HG03108 (cell line): Measurements from ENCODE around the gene PUSL1.

Experiments
- ATAC-seq: cut with Tn5 transposase; IDR thresholded peaks from one replicate; pipeline ENCODE4 v1.9.1; 2021; ENCODE audit warnings: moderate library complexity; ENCODE audit not compliant: unreplicated experiment

The PUSL1 gene

GRCh38 chr1:1321477-1321876 is 13.1 kb downstream of the PUSL1 start:
- no peak for ATAC-seq

- no peak for ATAC-seq
These were observed 14.0 kb downstream of the PUSL1 start for GRCh38 chr1:1322418-1322817.

- ATAC-seq = no peak
These were observed 14.6 kb downstream of the PUSL1 start for GRCh38 chr1:1322952-1323351.

- ATAC-seq = peak; percentile 23
These were observed 15.7 kb downstream of the PUSL1 start for GRCh38 chr1:1324084-1324523.

- peak; percentile 67 for ATAC-seq
These were observed 16.3 kb downstream of the PUSL1 start, which contains the start of the genes CPTP and INTS11 for GRCh38 chr1:1324524-1325287. Gene CPTP, plus strand, starts transcription at chr1:1324802. Its CDS starts 2,109 bp downstream, at chr1:1326911. Gene INTS11, minus strand, starts transcription at chr1:1324660. Its CDS starts 52 bp downstream, at chr1:1324608.

GRCh38 chr1:1325288-1326074 is 17.1 kb downstream of the PUSL1 start:
- no peak for ATAC-seq

- ATAC-seq = no peak
These were observed 17.7 kb downstream of the PUSL1 start for GRCh38 chr1:1326075-1326605.

- no peak for ATAC-seq
These were observed 18.9 kb downstream of the PUSL1 start for GRCh38 chr1:1327291-1327690.

- no peak for ATAC-seq
These were observed 19.9 kb downstream of the PUSL1 start for GRCh38 chr1:1328254-1328653.

GRCh38 chr1:1329304-1330210 is 21.2 kb downstream of the PUSL1 start:
- ATAC-seq = no peak

GRCh38 chr1:1330366-1331067 is 22.1 kb downstream of the PUSL1 start:
- ATAC-seq = no peak

- ATAC-seq = no peak
These were observed 22.9 kb downstream of the PUSL1 start, which contains the start of gene TAS1R3 for GRCh38 chr1:1331068-1331965. Gene TAS1R3, plus strand, starts transcription at chr1:1331280. Its CDS starts 66 bp downstream, at chr1:1331346.

- no peak for ATAC-seq
These were observed 23.8 kb downstream of the PUSL1 start for GRCh38 chr1:1332031-1332755.

GRCh38 chr1:1332774-1333480 is 24.5 kb downstream of the PUSL1 start:
- no peak for ATAC-seq

GRCh38 chr1:1333551-1334241 is 25.3 kb downstream of the PUSL1 start:
- ATAC-seq = no peak

GRCh38 chr1:1334835-1335234 is 26.4 kb downstream of the PUSL1 start:
- ATAC-seq = no peak

- no peak for ATAC-seq
These were observed 26.9 kb downstream of the PUSL1 start for GRCh38 chr1:1335283-1335682.
